H1 (cell line): ENCODE data around the gene PDE1A. TPM values are rescaled to one million over a fixed set of nuclear protein-coding genes. Genes with fewer than 3 reads are reported as not detected.

Experiments used
- CTCF ChIA-PET: fragments of 300-600 bp; sonication (Branson Sonifier 250); formaldehyde crosslinking; loops from one replicate; lab custom pipeline; 2021; ENCODE audit not compliant: partially characterized antibody; lab: Charles Lee
- POLR2A ChIA-PET: fragments of 300-600 bp; sonication (Branson Sonifier 250); formaldehyde crosslinking; loops from one replicate; lab custom pipeline; 2021; ENCODE audit warnings: inconsistent platforms; ENCODE audit not compliant: partially characterized antibody; lab: Charles Lee
- DNase-seq, 2 experiments: peaks; one replicate each; pipeline versions ENCODE4 v3.0.0 to v3.0.0-alpha.2; 2010 to 2022; ENCODE audit warnings: low spot score in 2 of 2, low read depth in 1 of 2, mixed read lengths in 1 of 2
- FAIRE-seq: peaks from 2 replicates; lab custom pipeline; 2011; peaks lifted over from hg19 to GRCh38; lab: Jason Lieb, UNC
- H2AFZ ChIP-seq: 2 replicates; pipeline ENCODE4 v1.8.1; 2012; ENCODE audit warnings: low read length, inconsistent platforms
- H2AK5ac ChIP-seq: 2 replicates; pipeline ENCODE4 v1.6.1; 2013; ENCODE audit warnings: low read depth, low read length
- H2BK120ac ChIP-seq: replicated peaks from 2 replicates; pipeline ENCODE3; 2013; ENCODE audit warnings: low read depth, low read length, inconsistent platforms
- H2BK12ac ChIP-seq: 2 replicates; pipeline ENCODE4 v1.6.1; 2013; ENCODE audit warnings: low read depth, low read length
- H2BK15ac ChIP-seq: 2 replicates; pipeline ENCODE4 v1.6.1; 2013; ENCODE audit warnings: low read length
- H2BK20ac ChIP-seq: 2 replicates; pipeline ENCODE4 v1.6.1; 2013; ENCODE audit warnings: low read length
- H2BK5ac ChIP-seq: 2 replicates; pipeline ENCODE4 v1.6.1; 2013; ENCODE audit warnings: low read depth, low read length
- H3K14ac ChIP-seq: 2 replicates; pipeline ENCODE4 v1.6.1; 2013; ENCODE audit warnings: inconsistent platforms; ENCODE audit not compliant: insufficient read length
- H3K18ac ChIP-seq: 2 replicates; pipeline ENCODE4 v1.6.1; 2013; ENCODE audit warnings: low read length; ENCODE audit errors: extremely low read depth
- H3K23ac ChIP-seq: 2 replicates; pipeline ENCODE4 v1.6.1; 2013; ENCODE audit warnings: inconsistent platforms; ENCODE audit not compliant: insufficient read length
- H3K23me2 ChIP-seq: 2 replicates; pipeline ENCODE4 v1.6.1; 2013; ENCODE audit warnings: low read depth, low read length
- H3K27ac ChIP-seq: 2 replicates; pipeline ENCODE4 v1.6.1; 2011; ENCODE audit warnings: low read depth, low read length, inconsistent platforms
- H3K27me3 ChIP-seq, 4 experiments: replicated peaks in 1 of 4; 1 replicate in 1 of 4; 2 replicates in 3 of 4; pipeline versions ENCODE4 v1.6.1 to v1.8.1; 2011 to 2013; ENCODE audit warnings: low read length in 3 of 4, mild to moderate bottlenecking in 3 of 4, inconsistent platforms in 2 of 4, mixed read lengths in 2 of 4, moderate library complexity in 1 of 4; ENCODE audit not compliant: control insufficient read depth in 3 of 4, insufficient read depth in 3 of 4; ENCODE audit errors: extremely low read depth in 1 of 4
- H3K36me3 ChIP-seq, 4 experiments: 2 replicates each; pipeline versions ENCODE4 v1.6.1 to v1.8.1; 2011 to 2013; ENCODE audit warnings: mild to moderate bottlenecking in 4 of 4, low read length in 3 of 4, moderate library complexity in 2 of 4, control low read depth in 1 of 4, inconsistent platforms in 1 of 4; ENCODE audit not compliant: insufficient read depth in 4 of 4, control insufficient read depth in 2 of 4
- H3K4ac ChIP-seq: replicated peaks from 2 replicates; pipeline ENCODE3; 2013; ENCODE audit warnings: low read length, low read depth, mixed read lengths, inconsistent platforms; ENCODE audit not compliant: insufficient read length
- H3K4me1 ChIP-seq, 4 experiments: replicated peaks in 1 of 4; 1 replicate in 1 of 4; 2 replicates in 3 of 4; pipeline versions ENCODE4 v1.6.1 to v1.8.1; 2011 to 2013; ENCODE audit warnings: low read length in 3 of 4, inconsistent platforms in 2 of 4, mixed read lengths in 1 of 4; ENCODE audit not compliant: insufficient read depth in 4 of 4, control insufficient read depth in 3 of 4
- H3K4me2 ChIP-seq, 2 experiments: 2 replicates each; pipeline versions ENCODE4 v1.6.1 to v1.8.1; 2011 to 2013; ENCODE audit warnings: low read depth in 2 of 2, low read length in 2 of 2, control low read depth in 1 of 2, inconsistent platforms in 1 of 2, mild to moderate bottlenecking in 1 of 2; ENCODE audit not compliant: insufficient read depth in 1 of 2
- H3K4me3 ChIP-seq, 4 experiments: fragments of 200-600, 300-600 bp in 1 of 4; sonication (generic), shearing (Covaris generic), sonication (Bioruptor Twin) in 1 of 4; 2 replicates each; pipeline versions ENCODE4 v1.5.1 to v1.8.1; 2011 to 2016; ENCODE audit warnings: low read length in 4 of 4, low read depth in 3 of 4, control low read depth in 2 of 4, inconsistent platforms in 2 of 4, mild to moderate bottlenecking in 2 of 4, mixed read lengths in 1 of 4, moderate library complexity in 1 of 4; ENCODE audit not compliant: insufficient read depth in 2 of 4; ENCODE audit errors: extremely low read depth in 1 of 4
- H3K56ac ChIP-seq: replicated peaks from 2 replicates; pipeline ENCODE3; 2013; ENCODE audit warnings: low read depth, mild to moderate bottlenecking, mixed read lengths, low read length, inconsistent platforms; ENCODE audit not compliant: insufficient read length
- H3K79me1 ChIP-seq: 2 replicates; pipeline ENCODE4 v1.6.1; 2013; ENCODE audit warnings: low read depth, low read length, control low read depth
- H3K79me2 ChIP-seq, 2 experiments: 2 replicates each; pipeline versions ENCODE4 v1.6.1 to v1.8.1; 2012 to 2013; ENCODE audit warnings: low read length in 2 of 2, mild to moderate bottlenecking in 2 of 2, inconsistent platforms in 1 of 2; ENCODE audit not compliant: insufficient read depth in 2 of 2, control insufficient read depth in 1 of 2
- H3K9ac ChIP-seq, 4 experiments: replicated peaks in 1 of 4; 1 replicate in 1 of 4; 2 replicates in 3 of 4; pipeline versions ENCODE4 v1.6.1 to v1.8.1; 2011 to 2013; ENCODE audit warnings: low read depth in 3 of 4, low read length in 3 of 4, control low read depth in 2 of 4, mild to moderate bottlenecking in 2 of 4, moderate library complexity in 2 of 4, inconsistent platforms in 1 of 4; ENCODE audit errors: extremely low read depth in 1 of 4
- H3K9me3 ChIP-seq, 2 experiments: 2 replicates each; pipeline versions ENCODE4 v1.6.1 to v1.8.1; 2012 to 2013; ENCODE audit warnings: mild to moderate bottlenecking in 2 of 2, moderate library complexity in 2 of 2, control low read depth in 1 of 2, inconsistent platforms in 1 of 2, low read depth in 1 of 2, low read length in 1 of 2, mixed read lengths in 1 of 2; ENCODE audit not compliant: insufficient read depth in 2 of 2
- H4K20me1 ChIP-seq, 2 experiments: replicated peaks in 1 of 2; 2 replicates each; pipeline versions ENCODE3 to v1.8.1; 2011 to 2013; ENCODE audit warnings: inconsistent platforms in 2 of 2, low read length in 2 of 2, mild to moderate bottlenecking in 1 of 2; ENCODE audit not compliant: insufficient read depth in 2 of 2, control insufficient read depth in 1 of 2
- H4K5ac ChIP-seq: 2 replicates; pipeline ENCODE4 v1.6.1; 2013; ENCODE audit warnings: low read length, low read depth, mixed read lengths, inconsistent platforms; ENCODE audit not compliant: insufficient read length
- H4K8ac ChIP-seq: 2 replicates; pipeline ENCODE4 v1.8.0; 2013; ENCODE audit warnings: mild to moderate bottlenecking, moderate library complexity, low read length, inconsistent platforms; ENCODE audit not compliant: insufficient read depth; ENCODE audit errors: extremely low read depth
- H4K91ac ChIP-seq: replicated peaks from 2 replicates; pipeline ENCODE3; 2013; ENCODE audit warnings: low read length, mixed read lengths, inconsistent platforms; ENCODE audit not compliant: insufficient read length
- WGBS, 2 experiments: shearing (Covaris generic) in 1 of 2; methylation state at CpG; one replicate each; pipeline versions ENCODE4 v1.1.6 to v1.1.7; 2013 to 2015; ENCODE audit warnings: low lambda C conversion rate in 2 of 2, mixed read lengths in 2 of 2, inconsistent platforms in 1 of 2, low coverage in 1 of 2, missing lambda C conversion rate in 1 of 2; ENCODE audit not compliant: insufficient replicate concordance in 2 of 2, insufficient coverage in 1 of 2, insufficient read length in 1 of 2; ENCODE audit errors: extremely low coverage in 1 of 2, missing lambda C conversion rate in 1 of 2; 5-methylcytosine and 5-hydroxymethylcytosine counted together
- polyA plus RNA-seq, 7 experiments: library from polyadenylated mRNA; depleted of rRNA in 3 of 7; stranded (reverse) in 5 of 7; unstranded in 2 of 7; fragments of >200 nt in 5 of 7; fragments of 200-250 nt in 2 of 7; gene quantifications; 1 replicate in 5 of 7; 2 replicates in 1 of 7; 4 replicates in 1 of 7; pipeline versions ENCODE4 v1.2.1 to v1.2.3, GENCODE V29; 2011 to 2013; ENCODE audit warnings: missing spikeins in 2 of 7, mixed read lengths in 2 of 7
- total RNA-seq: library from RNA; stranded (reverse); fragmentation: NEBNext Ultra II Directional; extraction: Animal tissue kit (Norgen Biotek cat#: 25700); gene quantifications from 2 replicates; pipeline ENCODE4 v1.2.1, GENCODE V29; 2021

The PDE1A gene
- total and polyA plus RNA-seq, 2 of the 8 experiments (the other 6 are each of a cell fraction or from before 2014, with no cell fraction given) = 0.34 TPM; not detected in 1

DNA sequence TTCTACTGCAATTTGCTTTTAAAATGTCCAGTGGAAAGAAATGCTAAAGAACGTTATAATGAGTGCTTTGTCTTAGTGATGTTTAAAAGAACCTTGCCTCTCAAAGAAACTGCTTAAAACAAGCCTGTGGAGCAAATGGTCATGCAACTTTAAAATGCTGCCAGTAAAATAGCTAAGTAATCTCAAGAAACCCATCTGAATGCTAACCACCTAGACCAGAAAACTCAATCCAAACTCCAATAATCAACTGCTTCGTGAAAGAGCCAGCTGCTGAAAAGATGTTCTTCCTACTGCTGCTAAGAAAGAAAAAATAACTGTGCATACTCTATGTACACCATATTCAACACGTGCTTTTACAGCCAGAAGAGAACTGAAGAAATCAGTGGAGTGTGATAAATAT is 145.6 kb downstream of the PDE1A start:
- ChIA-PET POLR2A (no interaction called here), CTCF (no interaction called here)
- H2BK5ac ChIP-seq = no peak overlapping the region
- no peaks in the 10 kb centered on the region for H3K36me3 ChIP-seq
- H3K27me3 ChIP-seq = no peaks in the 10 kb centered on the region
- WGBS, 2 experiments = 78% methylated on average over 3 of the region's 3 CpGs; no CpG with 5 or more reads in 1 of the 2 experiments
- H4K20me1 ChIP-seq = no peaks in the 10 kb centered on the region
- no peak overlapping the region for H3K4me3 ChIP-seq
- H3K4me2 ChIP-seq = no peak overlapping the region
- H2BK120ac ChIP-seq = no peak overlapping the region
- H3K4ac ChIP-seq = no peak overlapping the region
- no peak overlapping the region for H3K9ac ChIP-seq
- no peak overlapping the region for H2BK20ac ChIP-seq
- H3K79me1 ChIP-seq = no peaks in the 10 kb centered on the region
- DNase-seq = no peak
- FAIRE-seq = no peak
- no peak overlapping the region for H3K27ac ChIP-seq
- H3K14ac ChIP-seq = no peak overlapping the region
- H4K8ac ChIP-seq = no peak overlapping the region
- H3K23me2 ChIP-seq = no peaks in the 10 kb centered on the region
- H2AK5ac ChIP-seq = no peak overlapping the region
- H3K9me3 ChIP-seq = peaks cover 7 to 9% of the 10 kb centered on the region in 2 experiments; a peak in 1 of 4 replicates
- no peak overlapping the region for H2AFZ ChIP-seq
- H2BK12ac ChIP-seq = no peak overlapping the region
- no peak overlapping the region for H3K56ac ChIP-seq
- H3K23ac ChIP-seq = no peak overlapping the region
- H2BK15ac ChIP-seq = no peak overlapping the region
- H4K91ac ChIP-seq = no peak overlapping the region
- no peak overlapping the region for H4K5ac ChIP-seq
- H3K18ac ChIP-seq = no peak overlapping the region
- H3K79me2 ChIP-seq = no peaks in the 10 kb centered on the region
- no peaks in the 10 kb centered on the region for H3K4me1 ChIP-seq
